Dermis blood vessel endothelial cell (primary cell): ENCODE data around the gene CCDC170. TPM values are rescaled to one million over a fixed set of nuclear protein-coding genes. Genes with fewer than 3 reads are reported as not detected.
"Not testable (repeated sequence)": the region's sequence is repeated elsewhere in the genome, so short reads cannot be mapped to it uniquely, and the experiment has no call there.

Experiments
- DNase-seq: peaks from one replicate; pipeline ENCODE4 v3.0.0; 2010
- total RNA-seq: library from RNA; depleted of rRNA; stranded (reverse); fragments of >200 nt; gene quantifications from 2 replicates; pipeline ENCODE4 v1.2.3, GENCODE V29; 2014

Gene CCDC170
- total RNA-seq, 1 donor from 2014 or later, result not detected

DNA sequence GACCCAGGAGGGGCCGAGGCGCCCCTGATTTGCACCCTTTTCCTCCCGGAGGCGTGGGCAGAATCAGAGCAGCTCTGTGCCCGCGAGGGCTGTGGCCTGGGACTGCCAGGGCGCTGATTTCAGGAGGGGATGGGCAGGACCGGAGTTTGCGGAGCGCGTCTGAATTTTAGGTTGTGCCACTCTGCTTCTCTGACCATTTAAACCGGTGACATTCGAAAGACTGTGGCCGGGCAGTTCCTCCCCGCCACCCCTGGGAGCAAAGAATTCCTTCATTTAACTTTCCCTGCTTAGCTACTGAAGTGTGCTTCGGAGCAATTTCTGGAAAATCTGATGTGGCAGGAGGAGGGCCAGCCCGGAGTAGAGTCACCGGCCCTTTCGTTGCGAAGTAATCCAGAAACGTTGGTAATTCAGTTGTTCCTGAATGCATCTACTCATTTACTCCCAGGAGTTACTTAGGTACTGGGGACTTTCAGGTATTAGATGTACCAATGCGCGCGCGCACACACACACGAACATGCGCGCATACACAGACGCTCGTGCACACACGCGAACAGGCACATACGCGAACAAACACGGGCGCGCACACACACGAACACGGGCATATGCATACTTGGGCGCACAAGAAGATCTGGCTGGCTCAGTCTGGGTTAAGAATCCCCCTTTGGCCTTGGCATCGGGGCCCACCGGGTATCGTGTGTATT is 568 bp downstream of the CCDC170 start:
- DNase-seq, result peak; percentile 58

DNA sequence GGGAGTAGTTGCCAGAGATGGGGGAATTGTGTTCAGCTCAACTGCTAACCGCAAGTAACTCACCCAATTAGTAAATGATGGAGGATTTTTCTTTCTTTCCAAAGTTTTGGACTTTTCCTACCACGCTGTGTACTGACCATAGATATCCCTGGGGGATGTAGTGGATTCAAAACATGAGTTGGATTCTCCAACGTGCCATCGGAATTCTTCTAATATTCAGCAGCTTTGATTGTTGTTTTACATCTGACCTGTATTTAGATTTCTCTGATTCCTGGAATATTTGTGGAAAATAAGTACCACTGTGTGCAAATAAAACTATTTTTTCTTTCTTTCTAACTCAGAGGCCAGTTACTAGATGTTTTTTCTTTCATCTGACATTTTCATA is 1.1 kb downstream of the CCDC170 start:
- DNase-seq, result no peak

DNA sequence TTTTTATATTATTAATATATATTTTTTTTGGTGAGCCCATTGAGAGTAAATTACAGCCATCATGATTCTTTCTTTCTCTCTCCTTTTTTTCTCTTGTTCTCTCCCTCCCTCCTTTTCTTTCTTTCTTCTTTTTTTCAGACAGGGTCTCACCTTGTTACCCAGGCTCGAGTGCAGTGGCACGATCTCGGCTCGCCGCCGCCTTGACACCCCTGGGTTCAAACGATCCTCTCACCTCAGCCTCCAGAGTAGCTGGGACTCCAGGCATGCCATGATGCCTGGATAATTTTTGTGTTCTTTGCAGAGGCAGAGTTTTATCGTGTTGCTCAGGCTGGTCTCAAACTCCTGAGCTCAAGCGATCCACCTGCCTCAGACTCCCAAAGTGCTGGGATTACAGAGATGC is 1.6 kb downstream of the CCDC170 start:
- no peak for DNase-seq

- DNase-seq, result no peak
Observed at GRCh38 chr6:151497905-151498304, 4.1 kb downstream of the CCDC170 start.

GRCh38 chr6:151498327-151498726 is 4.5 kb downstream of the CCDC170 start:
- no peak for DNase-seq

DNA sequence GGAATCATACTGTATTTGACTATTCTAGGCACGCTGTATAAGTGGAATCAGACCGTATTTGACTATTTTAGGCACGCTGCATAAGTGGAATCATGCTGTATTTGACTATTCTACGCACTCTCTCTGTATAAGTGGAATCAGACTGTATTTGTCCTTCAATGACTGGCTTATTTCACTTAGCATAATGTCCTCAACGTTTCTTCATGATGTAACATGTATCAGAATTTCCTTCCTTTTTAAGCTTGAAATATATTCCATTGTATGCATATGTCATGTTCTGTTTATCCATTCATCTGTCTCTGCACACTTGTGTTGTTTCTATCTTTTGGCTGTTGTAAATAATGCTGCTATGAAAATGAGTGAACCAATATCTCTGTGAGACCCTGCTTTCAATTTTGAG is 5.7 kb downstream of the CCDC170 start:
- no peak for DNase-seq

GRCh38 chr6:151501511-151502136 is 7.8 kb downstream of the CCDC170 start:
- no peak for DNase-seq

DNA sequence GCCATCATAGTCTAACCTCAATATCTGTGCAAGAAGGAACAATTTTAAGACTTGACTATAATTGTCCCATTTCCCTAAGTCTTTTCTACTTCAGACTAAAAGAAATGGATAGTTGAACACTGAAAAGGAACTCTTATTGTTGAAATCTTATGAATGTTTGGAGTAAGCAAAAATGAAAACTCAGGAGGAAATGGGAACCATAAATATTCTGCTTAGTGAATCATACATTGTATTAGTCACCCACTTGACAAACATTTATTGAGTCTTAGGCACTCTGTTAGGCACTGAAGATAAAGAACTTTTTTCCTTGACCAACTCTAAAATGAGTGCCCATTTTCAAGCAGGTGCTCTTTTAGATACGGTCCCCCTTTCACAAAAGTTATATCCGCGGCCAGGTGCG is 8.7 kb downstream of the CCDC170 start:
- peak; percentile 42 for DNase-seq

- no peak for DNase-seq
Observed at GRCh38 chr6:151506761-151507160, 12.9 kb downstream of the CCDC170 start.

DNA sequence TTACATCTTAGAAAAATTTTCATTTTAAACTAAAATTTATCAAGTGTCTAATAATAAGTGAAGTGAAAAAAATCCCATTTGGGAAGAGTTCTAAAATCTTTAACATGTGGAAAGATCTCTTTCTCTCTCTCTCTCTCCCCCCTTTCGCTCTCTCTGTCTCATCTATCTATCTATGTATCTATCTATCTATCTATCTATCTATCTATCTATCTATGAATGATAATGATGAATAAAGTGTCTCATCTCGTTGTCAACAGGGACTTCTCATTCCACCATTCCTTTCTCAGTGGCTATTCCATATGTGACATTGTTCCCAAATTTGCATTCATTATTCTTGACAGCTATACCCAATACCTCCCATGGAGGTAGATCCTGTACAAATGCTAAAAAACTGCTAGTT is 15.2 kb downstream of the CCDC170 start:
- DNase-seq, result no peak

DNA sequence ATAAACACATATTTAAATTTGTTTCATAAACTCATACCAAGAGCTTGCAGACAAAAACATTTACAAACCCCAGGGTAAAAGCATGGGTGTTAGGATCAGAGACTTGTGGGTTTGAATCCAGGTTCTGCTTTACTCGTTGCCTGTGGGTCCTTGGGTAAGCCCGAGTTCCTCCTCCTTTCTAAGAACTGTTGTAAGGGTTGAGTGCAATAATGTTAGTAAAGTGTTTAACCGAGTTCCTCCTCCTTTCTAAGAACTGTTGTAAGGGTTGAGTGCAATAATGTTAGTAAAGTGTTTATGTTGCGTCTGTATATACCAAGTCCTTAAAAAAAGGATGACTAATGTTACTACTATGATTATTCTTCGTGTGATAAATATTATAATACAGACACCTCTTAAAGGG is 18.7 kb downstream of the CCDC170 start:
- DNase-seq, result no peak

- no peak for DNase-seq
Observed at GRCh38 chr6:151514000-151514730, 20.3 kb downstream of the CCDC170 start.

GRCh38 chr6:151518992-151519391 is 25.2 kb downstream of the CCDC170 start:
- DNase-seq, result not testable (repeated sequence)

DNA sequence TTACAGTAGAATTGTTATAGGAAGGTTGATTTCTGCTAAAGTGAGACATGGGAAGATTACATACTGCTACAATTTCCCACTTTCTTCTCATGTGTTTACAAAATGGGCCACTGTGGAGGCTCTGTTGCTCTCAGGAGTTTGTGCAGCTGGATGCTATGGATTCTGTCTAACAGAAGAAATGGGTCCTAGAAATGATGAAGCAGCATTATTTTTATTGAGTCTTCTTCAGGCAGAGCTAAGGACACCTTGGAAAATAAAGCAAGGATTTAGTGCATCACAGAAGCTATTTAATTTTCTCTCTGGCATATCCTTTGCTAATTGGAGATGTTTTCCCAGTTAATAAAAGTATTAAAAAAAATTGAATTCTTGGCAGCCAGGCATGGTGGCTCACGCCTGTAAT is 29.2 kb downstream of the CCDC170 start:
- no peak for DNase-seq

DNA sequence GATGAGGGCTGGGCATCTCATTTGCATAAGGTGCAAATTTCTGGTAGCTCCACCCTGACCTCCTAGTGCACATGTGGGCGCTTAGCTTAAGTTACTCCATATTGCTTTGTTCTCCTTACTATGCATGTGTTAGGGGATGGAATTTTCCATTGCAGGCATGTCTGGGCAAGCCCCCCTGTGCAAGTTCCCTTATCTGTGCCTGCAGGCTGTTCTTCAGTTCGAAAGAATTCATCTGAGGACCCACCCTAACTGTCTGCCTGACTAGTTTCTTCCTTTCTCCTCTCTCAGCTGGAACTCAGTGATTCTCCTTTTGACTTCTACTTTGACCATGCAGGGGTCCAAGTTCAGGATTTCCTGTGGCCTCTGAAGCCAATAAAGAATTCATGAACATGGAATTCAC is 30.2 kb downstream of the CCDC170 start:
- DNase-seq, result peak; percentile 1

- peak; percentile 34 for DNase-seq
Observed at GRCh38 chr6:151534576-151534975, 40.8 kb downstream of the CCDC170 start.

DNA sequence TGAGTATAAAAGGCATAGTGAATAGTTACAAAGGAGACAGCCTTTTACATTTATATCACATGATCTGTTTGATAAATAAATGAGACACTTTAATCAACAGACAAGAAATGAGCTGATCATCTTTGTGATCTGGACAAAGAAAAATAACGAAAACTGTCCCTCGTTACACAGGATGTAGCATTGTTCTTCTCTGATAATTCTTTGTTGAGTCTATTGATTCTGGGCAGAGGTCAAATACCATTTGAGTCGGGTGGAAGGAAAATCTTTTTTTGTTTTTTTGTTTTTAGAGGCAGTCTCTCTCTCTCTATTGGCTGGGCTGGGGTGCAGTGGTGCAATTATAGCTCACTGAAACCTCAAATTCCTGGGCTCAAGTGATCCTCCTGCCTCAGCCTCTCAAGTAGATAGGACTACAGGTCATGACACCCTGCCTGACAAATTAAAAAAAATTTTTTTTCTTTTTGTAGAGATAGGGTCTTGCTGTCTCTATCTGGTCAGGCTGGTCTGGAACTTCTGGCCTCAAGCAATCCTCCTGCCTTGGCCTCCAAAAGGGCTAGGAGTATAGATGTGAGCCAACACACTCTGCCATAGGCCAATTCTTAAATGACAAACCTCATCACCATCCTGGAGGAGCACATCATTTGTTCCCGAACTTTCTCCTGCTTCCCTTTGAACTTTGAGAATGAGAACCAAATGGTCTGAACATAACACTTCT is 41.8 kb downstream of the CCDC170 start:
- DNase-seq, result no peak

GRCh38 chr6:151536188-151536479 is 42.3 kb downstream of the CCDC170 start:
- DNase-seq, result no peak

GRCh38 chr6:151537556-151537955 is 43.7 kb downstream of the CCDC170 start:
- no peak for DNase-seq

- no peak for DNase-seq
Observed at GRCh38 chr6:151539506-151540268, 45.9 kb downstream of the CCDC170 start.

DNA sequence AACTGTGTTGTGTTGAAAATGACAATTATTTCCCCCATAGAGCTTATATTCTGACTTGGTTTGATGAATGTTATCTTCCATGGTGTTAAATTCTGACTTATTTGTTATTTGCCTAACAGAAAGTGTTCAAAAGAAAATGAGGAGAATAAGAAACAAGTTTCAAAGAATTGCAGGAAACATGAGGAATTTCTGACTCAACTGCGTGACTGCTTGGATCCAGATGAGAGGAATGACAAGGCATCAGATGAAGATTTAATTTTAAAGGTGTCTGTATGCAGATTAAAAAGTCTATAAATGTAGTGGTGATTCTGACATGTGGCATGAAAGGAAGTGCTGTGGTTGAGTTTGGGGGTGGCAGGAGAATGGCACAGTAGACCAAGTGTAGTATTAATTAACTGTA is 50.6 kb downstream of the CCDC170 start:
- DNase-seq, result peak; percentile 57

- DNase-seq, result not testable (repeated sequence)
Observed at GRCh38 chr6:151544884-151545283, 51.1 kb downstream of the CCDC170 start.
